ENCODE data around the gene SPOCK3.
"Not testable (repeated sequence)": the region's sequence is repeated elsewhere in the genome, so short reads cannot be mapped to it uniquely, and the experiment has no call there.

SPOCK3 gene

DNA sequence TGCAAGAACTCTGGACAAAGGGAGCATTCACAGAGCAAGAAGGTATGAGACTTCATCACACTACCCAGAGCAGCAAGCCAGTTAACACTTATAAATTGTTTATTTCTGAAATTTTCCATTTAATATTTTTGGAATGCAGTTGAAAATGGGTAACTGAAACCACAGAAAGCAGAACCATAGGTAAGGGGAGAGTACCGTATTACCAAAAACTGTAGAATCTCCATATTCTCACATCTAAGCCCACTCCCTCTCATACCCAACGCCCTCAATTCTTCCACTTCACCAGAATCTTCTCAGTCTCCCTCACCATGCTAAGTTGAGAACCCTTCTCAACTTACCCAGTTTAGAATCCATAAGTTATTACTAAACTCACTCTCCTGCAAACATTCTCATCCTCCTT is 277.8 kb downstream of the SPOCK3 start:
- DNase-seq (ENCODE audit: low read depth), result no peak

GRCh38 chr4:166941629-166942028 is 292.7 kb downstream of the SPOCK3 start:
- DNase-seq (ENCODE audit: low read depth), result no peak

DNA sequence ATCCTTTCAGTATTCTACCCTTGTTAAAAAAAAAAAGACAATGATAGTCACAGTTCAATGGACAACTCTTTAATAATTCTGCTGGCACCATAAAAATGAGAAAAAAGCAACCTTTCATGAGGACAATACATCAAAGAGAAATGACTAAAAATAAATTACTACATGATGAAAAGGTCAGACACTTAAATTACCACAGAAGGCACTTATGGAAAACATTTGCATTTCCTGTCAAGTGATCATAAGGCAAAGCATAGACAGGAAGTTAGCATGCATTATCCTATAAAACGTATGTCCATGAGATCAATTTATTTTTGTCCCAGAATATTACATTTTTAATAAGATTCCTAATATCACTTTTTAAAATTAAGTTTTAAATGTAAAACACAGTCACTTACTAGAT is 303.8 kb downstream of the SPOCK3 start:
- no peak for DNase-seq (ENCODE audit: low read depth)

GRCh38 chr4:166924424-166924823 is 309.9 kb downstream of the SPOCK3 start:
- DNase-seq (ENCODE audit: low read depth), result no peak

- DNase-seq (ENCODE audit: low read depth), result no peak
Observed at GRCh38 chr4:166913926-166914325, 320.4 kb downstream of the SPOCK3 start.

- DNase-seq (ENCODE audit: low read depth), result no peak
Observed at GRCh38 chr4:166903408-166903807, 330.9 kb downstream of the SPOCK3 start.

GRCh38 chr4:166902941-166903340 is 331.4 kb downstream of the SPOCK3 start:
- DNase-seq (ENCODE audit: low read depth), result no peak

DNA sequence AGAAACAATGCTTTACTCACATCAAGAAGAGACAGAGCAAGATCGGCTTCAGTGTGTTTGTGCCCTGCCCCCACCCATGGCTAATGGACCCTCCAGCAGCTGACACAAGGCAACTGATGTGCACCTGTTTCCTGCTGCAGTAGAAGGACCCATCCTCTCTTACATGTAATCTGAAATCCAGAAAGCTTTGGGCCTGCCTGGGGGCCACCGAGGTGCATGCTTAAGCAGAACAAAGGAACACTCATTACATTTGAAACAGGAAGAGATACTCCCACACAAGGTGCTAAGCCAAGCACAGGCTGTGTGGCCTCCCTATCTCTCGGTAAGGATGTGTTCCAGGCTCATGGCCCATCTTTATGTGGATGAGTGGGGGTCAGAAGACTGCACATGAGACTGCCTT is 338.0 kb downstream of the SPOCK3 start:
- DNase-seq (ENCODE audit: low read depth), result no peak

GRCh38 chr4:166895771-166896170 is 338.5 kb downstream of the SPOCK3 start:
- DNase-seq (ENCODE audit: low read depth), result no peak

DNA sequence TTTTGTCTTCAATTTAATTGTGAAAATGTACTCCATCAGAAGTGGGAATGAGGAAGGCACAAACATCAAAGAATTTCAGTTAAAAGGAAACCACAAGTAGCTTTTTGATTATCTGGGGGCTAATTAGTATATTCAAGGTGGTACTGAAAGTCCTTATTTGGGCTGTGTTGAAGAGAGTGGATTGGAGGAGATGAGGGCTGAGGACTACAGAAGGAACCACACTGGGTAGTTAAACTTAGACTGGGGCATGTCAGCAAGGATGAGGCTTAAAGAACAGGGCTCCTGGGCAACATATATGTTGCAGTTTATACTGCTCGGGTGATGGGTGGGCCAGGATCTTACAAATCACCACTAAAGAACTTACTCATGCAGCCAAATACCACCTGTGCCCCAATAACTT is 346.8 kb downstream of the SPOCK3 start:
- no peak for DNase-seq (ENCODE audit: low read depth)

DNA sequence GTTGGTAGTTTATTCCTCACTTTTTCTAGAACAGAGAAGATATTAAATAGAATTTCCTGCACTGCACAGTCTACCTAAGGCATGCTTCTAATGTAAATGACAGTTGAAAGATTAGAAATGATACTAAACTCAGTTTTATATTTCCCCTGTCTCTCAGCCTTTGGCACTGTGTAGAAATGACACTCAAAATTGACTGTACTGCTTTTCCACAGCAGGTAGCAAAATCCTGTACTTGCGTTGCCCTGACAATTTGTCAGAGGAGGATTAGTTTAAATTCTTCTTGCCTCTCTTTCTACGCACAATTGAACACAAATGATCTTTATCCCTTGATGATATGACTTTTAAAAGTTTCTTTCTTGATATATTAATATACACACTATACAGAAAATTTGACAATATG is 347.6 kb downstream of the SPOCK3 start:
- DNase-seq (ENCODE audit: low read depth), result no peak

- DNase-seq (ENCODE audit: low read depth), result no peak
Observed at GRCh38 chr4:166882221-166882620, 352.1 kb downstream of the SPOCK3 start.

DNA sequence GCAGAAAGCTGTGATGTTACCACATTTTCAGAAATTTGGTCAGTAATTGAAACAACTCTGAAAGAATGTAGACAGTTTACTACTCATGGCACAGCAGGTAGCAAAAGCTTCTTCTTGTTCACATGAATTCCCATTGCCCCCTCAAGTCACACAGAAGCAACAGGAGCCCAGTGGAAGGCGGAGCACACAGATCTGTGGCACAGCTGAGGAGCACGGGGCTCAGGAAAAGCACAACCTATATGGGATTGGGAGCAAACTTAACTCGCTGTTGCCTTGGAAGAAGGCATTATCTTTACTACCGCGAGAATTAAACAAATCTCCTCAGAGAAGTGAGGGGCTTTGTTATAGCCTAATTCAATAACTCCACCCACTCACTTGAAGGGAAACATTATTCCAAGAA is 358.5 kb downstream of the SPOCK3 start:
- DNase-seq (ENCODE audit: low read depth), result no peak

GRCh38 chr4:166862032-166862431 is 372.3 kb downstream of the SPOCK3 start:
- DNase-seq (ENCODE audit: low read depth), result no peak

DNA sequence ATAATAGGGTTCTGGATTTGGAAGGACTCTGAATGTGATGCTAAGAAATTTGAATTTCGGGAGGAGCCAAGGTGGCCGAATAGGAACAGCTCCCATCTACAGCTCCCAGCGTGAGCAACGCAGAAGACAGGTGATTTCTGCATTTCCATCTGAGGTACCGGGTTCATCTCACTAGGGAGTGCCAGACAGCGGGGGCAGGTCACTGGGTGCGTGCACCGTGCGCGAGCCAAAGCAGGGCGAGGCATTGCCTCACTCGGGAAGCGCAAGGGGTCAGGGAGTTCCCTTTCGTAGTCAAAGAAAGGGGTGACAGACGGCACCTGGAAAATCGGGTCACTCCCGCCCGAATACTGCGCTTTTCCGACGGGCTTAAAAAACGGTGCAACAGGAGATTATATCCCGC is 383.9 kb downstream of the SPOCK3 start:
- not testable (repeated sequence) for DNase-seq (ENCODE audit: low read depth)

DNA sequence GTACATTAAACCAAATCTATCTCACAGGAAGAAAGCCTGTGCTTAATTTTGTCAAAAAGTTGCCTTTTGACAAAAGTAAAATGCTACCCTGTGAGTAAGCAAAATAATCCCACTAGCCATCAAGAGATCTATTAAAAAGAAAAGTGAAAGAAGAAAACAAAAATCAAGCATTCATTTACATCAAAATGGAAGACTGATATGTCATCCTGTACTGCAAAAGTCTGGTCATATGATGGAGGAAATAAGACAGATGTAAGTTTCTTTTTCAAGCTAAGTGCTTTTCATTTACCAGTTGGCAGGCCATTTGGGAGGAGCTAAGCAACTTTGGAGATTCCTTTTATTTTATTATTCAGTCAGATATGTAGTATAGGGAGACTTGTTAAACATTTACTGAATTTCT is 387.4 kb downstream of the SPOCK3 start:
- no peak for DNase-seq (ENCODE audit: low read depth)

GRCh38 chr4:166842795-166843261 is 391.5 kb downstream of the SPOCK3 start:
- no peak for DNase-seq (ENCODE audit: low read depth)

- DNase-seq (ENCODE audit: low read depth), result no peak
Observed at GRCh38 chr4:166839615-166840251, 394.6 kb downstream of the SPOCK3 start.

- DNase-seq (ENCODE audit: low read depth), result no peak
Observed at GRCh38 chr4:166838975-166839614, 395.2 kb downstream of the SPOCK3 start.

DNA sequence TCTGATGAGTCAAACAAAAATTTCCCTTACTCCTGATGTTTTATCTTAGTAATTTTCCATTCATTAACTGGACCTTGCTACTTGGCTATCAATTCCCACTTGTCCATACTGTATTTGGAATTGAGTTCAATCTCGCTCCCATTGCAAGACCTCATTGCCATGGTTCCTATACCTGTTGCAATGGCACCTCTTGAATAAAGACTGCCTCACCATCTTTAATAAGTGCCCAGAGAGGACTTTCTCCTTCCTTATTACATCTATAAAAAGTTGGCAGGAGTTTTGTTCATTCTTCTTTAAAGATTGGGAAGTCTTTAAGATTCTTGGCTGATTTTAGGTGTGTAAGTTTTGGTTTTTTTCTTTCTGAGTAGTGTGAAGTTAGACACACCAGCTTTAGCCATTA is 397.4 kb downstream of the SPOCK3 start:
- no peak for DNase-seq (ENCODE audit: low read depth)

DNA sequence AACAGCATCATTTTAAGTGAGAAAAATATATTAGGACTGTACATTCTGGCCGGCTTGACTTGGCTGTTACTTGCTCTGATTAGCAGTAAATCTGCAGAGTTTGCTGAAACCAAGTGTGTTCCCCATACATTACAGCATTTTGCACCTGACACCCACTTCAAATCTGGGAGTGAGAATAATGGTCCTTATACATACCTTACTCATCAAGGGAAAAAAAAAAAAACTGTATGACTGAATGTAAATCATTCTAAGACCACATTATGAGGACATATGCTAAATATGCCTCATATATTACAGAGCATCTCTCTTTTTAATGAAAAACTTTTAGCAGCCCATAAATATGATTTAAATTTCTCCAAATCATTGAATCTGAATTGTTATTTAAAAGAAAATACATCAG is 406.7 kb downstream of the SPOCK3 start:
- no peak for DNase-seq (ENCODE audit: low read depth)

DNA sequence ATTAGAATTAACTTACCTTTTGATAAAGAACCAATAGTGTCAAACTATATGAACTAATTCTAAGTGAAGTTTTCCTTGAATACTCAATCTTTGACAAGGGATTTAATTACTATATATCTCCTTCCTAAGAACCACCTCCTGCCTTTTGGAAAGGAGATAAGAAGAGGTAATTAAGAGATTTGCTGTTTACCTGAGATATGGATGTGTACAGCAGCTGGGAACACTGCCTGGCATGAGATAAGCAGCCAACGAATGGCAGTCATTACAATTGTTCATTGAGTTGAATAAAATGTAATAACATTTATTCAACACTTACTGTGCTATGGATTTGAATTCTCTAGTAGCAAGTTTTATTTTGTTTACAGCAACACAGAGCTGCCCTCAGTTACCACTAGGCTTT is 407.1 kb downstream of the SPOCK3 start:
- DNase-seq (ENCODE audit: low read depth), result no peak

DNA sequence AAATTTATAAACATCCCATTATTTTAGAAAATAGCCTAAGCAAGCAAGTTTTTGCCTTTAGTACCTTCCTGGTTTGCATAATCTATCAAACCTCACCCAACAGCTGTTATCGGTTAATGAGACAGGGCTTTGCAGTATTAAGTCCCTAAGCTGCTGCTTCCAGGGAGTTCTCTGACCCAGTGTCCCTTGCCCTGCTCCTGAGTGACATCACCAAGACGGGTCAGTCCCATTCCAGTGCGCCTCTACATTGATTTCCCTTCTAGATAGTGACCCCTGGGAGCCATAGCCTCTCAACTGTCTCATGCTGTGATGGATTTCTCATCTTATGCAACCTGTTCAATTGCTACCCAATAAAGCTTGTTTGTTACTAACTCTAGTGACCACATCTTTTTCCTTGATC is 410.4 kb downstream of the SPOCK3 start:
- DNase-seq (ENCODE audit: low read depth), result no peak

DNA sequence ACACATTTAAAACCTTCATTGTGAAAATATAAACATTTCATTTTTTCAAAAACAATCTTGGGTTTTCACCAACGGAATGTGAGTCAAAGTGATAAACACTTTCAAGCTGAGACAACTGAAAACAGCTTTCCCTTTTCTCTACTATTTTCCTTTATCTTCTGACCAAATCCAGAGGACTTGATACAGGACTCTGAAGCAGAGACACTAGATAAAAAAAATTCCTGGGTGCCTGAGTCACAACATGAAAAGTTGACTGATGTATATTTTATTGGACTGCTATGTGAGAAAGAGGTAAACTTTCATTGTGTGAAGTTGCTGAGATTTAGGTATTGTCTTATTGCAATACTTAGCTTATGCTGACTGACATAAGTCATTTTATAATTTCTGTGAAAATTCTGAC is 411.2 kb downstream of the SPOCK3 start:
- DNase-seq (ENCODE audit: low read depth), result no peak

Measured in stimulated activated CD8-positive, alpha-beta memory T cell treated with anti-CD3 and anti-CD28 coated beads, Interleukin-15, amount 100 ng/mL, for 1 hour (primary cell).